Activated naive CD8-positive, alpha-beta T cell treated with anti-CD3 and anti-CD28 coated beads, Interleukin-2, amount 50 U/mL, for 16 hours (primary cell): Measurements from ENCODE around the gene HBB.

ENCODE experiments used
- DNase-seq: peaks from one replicate; pipeline ENCODE4 v3.0.0-alpha.2; 2020; ENCODE audit warnings: low read depth, low spot score

Gene HBB

GRCh38 chr11:5247472-5248192, 20.8 kb upstream of the HBB start:
- DNase-seq: no peak

DNA sequence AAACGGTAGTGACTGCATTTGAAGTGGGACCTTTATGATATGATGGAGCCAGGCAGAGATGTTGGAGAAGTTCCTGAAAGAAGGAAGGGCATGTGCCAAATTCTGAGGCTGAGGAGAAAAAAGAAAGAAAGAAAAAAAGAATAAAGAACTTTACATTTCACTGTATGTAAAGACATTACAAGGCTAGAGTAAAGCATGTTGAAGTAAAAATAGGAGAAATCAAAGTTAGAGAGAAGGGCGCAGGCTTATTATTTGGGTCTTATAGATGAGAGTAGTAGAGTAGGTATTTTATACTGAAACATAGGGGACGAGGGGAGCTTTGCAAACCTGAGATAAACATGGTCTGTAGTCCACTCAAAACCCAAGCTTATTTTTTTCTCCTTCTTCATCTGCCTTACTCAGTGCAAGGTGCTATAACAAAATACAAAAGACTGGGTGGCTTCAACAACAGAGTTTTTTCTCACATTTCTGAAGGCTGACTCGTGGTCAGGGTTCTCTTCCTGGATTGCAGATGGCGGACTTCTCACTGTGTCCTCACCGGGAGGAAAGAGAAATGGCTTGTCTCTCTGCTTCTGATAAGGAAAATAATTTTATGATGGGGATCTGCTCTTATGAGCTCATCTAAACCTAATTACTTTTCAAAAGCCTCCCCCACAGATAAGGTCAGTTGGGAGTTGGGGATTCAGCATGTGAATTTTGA, 20.1 kb upstream of the HBB start:
- no peak for DNase-seq

DNA sequence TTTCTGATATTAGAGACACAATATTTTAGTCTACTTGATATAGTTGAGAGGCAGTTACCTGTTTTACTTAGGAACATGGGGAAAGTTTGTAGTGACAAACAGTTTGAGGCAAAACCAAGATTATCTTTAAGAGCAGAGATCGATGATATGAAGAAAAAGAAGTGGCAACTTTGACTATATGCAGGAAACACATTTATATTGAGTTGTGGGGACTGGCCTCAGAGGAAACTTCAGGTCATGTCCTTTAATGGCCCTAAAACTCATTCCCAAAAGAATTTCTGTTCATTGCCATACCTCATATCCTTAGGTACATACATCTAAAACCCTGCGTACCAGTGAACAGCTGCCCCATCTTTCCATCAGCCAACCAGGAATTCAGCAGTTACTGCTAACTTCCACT, 18.3 kb upstream of the HBB start:
- no peak for DNase-seq

DNA sequence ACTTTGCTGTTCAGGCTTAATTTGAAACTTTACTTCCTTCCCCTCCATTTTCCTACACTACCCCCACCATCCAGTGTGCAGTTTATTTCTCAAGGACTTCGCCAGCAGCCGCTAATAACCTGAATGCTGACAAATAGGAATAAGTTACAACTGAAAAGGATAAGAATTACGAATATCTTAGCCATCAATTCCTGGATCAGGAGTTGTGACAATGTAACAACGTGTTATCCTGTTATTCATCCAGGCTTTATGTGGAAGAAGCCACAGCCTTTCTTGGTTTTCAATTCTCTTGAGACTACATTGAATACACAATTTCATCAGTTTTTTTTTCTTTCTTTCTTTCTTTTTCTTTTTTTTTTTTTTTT, 16.9 kb upstream of the HBB start:
- no peak for DNase-seq

DNA sequence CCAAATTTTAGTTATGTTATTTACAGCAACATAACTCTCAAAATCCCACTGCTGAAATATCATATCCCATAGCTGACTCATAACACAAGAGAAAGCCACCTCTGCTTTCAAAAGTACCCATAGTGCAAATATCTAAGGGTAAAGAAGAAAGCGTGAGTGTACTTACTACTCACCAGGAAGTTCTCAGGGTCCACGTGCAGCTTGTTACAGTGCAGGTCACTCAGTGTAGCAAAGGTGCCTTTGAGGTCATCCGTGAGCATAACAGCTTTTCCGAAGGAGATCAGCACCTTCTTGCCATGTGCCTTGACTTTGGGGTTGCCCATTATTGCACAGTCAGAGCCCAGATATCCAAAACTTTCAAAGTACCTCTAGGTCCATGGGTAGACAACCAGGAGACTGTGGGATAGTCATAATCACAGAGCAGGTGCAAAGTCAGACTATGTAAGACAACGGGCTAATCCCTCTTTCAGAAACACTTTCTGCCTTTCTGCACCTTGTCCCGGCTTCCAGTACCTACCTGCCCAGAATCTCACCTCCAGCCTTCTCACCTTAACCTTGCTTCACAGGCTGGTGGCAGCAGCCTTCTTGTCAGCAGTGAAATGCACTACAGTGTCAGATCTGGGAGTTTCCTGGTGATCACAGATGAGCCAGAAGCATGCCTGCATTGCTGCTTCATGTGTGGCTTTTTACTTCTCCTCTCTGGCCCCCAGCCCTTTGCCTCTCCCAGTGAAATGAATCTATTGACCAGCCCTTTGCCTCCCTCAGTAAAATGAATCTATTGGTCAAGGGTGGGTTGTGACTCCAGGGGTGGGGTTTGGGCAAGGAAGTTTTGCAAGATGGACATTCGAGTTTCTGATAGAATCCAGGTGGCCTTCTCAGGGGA, 16.3 kb upstream of the HBB start:
- no peak for DNase-seq

- no peak for DNase-seq
These were observed 15.3 kb upstream of the HBB start for GRCh38 chr11:5242208-5242607.

DNA sequence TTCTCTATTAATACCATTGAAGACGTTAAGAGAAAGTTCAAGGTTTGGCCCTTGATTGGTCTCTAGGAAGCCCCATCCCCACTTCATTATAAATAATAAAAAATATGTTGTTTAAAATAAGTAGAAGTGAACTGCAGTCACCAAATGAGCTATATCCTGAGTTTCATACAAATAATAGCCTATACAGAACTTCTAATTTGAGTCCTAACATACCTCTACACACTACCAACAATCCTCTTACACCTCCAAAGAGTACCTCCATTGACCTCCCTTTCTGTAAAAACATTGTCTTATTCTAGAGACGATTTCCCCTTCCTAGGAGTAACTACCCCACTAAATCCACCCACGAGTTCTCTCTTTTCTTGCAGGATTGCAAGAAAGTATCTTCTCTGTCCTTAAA, 14.6 kb upstream of the HBB start:
- DNase-seq: no peak

- DNase-seq: no peak
These were observed 13.6 kb upstream of the HBB start for GRCh38 chr11:5240458-5240857.

GRCh38 chr11:5240056-5240455, 13.2 kb upstream of the HBB start:
- no peak for DNase-seq

GRCh38 chr11:5239046-5239445, 12.2 kb upstream of the HBB start:
- no peak for DNase-seq

DNA sequence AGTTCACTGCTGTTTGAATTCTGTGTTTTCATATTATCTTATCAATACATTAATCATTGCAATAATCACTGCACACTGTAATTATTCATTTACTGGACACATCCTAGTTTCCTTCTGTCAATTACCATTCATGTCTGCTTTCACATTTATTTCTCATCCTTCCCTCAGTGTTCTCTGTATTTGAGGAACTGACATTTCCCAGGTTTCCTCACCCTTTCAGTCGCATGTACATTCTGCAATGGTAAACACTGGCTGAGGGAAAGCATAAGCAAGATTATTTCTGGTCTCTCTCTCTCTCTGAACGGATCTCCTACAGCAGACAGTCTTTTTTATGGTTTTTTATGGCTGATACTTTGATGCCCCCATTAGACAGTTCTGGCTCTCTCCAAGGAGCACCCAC, 11.6 kb upstream of the HBB start:
- no peak for DNase-seq

DNA sequence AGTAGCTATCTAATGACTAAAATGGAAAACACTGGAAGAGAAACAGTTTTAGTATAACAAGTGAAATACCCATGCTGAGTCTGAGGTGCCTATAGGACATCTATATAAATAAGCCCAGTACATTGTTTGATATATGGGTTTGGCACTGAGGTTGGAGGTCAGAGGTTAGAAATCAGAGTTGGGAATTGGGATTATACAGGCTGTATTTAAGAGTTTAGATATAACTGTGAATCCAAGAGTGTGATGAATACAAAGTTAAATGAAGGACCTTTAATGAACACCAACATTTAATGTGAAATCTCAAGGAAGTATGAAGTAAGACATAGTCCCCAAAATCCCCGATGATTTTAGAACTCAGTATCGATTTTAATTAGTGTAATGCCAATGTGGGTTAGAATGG, 10.5 kb upstream of the HBB start:
- DNase-seq: no peak

DNA sequence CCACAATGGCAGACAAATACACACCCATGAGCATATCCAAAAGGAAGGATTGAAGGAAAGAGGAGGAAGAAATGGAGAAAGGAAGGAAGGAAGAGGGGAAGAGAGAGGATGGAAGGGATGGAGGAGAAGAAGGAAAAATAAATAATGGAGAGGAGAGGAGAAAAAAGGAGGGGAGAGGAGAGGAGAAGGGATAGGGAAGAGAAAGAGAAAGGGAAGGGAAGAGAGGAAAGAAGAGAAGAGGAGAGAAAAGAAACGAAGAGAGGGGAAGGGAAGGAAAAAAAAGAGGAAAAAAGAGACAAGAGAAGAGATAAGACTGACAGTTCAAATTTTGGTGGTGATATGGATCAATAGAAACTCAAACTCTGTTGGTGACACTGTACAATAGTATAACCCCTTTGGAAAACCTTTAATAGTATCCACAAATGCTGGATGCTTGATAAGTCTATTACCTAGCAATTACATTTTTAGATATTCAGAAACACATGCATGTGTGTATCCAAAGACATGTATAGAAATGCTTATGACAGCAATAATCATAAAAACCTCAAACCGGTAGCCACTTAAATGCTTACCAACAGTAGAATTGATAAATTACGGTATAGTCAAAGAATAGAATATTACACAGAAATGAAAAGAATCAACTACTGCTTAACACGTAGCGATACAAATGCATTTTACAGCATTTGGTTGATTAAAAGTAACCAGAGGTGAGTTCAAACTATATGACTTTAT, 8.7 kb upstream of the HBB start:
- DNase-seq: no peak

DNA sequence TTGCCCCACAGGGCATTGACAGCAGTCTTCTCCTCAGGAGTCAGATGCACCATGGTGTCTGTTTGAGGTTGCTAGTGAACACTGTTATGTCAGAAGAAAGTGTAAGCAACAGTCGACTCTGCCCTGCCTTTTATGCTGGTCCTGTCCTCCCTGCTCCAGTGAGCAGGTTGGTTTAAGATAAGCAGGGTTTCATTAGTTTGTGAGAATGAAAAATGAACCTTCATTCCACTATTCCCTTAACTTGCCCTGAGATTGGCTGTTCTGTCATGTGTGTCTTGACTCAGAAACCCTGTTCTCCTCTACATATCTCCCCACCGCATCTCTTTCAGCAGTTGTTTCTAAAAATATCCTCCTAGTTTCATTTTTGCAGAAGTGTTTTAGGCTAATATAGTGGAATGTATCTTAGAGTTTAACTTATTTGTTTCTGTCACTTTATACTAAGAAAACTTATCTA, 7.5 kb upstream of the HBB start, which contains the start of gene HBD:
Gene HBD (minus strand): TSS at position 103 of the 454 bp plus-strand sequence. CDS start 50 bp downstream, at position 53.
- no peak for DNase-seq

DNA sequence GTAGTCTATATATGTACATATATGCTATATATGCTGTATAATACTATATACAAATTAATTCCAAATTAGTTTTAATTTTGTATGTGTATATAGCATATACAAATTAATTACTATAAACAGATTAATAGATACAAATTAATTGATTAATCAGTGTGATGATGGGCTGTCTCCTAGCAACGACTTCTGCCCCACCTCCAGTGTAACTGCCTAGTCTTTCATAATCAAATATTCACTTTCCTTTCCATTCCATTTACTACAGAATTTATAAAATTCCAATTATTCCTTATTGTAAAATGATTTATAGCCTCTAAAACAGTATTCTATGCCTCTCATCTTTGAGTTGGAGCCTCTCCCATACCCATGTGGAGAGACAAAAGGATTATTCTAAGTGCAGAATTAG, 6.4 kb upstream of the HBB start:
- no peak for DNase-seq

DNA sequence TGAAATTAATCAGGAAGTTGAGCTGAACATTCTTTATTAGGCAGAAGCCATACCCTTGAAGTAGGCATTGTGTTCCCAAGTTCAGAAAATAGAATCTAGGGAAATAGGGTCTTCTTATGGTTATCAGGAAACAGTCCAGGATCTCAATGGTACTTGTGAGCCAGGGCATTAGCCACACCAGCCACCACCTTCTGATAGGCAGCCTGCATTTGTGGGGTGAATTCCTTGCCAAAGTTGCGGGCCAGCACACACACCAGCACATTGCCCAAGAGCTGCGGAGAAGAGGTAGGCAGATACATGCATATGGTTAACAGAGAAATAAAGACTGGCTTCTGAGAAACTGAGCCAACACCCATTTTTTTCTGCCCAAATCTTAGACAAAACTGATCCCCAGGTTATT, 6.0 kb upstream of the HBB start:
- no peak for DNase-seq

- DNase-seq: no peak
These were observed 5.3 kb upstream of the HBB start for GRCh38 chr11:5232176-5232575.

DNA sequence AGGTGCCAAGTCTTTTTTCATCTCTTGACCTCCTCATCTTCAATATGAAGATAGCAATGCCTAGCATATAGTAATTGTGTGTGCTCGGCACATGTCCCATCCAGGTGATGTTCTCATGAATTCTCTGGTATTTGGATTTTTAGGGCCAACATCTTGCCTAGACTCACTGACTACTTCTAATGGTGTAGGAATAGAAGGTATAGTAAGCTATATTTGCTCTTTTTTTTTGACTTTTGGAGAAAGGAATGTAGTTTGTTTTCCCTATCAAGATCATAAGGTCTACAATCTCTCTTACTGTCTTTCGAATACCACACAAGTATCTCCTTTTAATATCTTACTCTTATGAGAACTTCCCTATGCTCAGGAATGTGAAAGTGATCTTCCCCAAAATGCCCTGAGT, 4.2 kb upstream of the HBB start:
- no peak for DNase-seq

GRCh38 chr11:5230266-5230665, 3.4 kb upstream of the HBB start:
- no peak for DNase-seq

- DNase-seq: no peak
These were observed 2.9 kb upstream of the HBB start for GRCh38 chr11:5229796-5230195.

DNA sequence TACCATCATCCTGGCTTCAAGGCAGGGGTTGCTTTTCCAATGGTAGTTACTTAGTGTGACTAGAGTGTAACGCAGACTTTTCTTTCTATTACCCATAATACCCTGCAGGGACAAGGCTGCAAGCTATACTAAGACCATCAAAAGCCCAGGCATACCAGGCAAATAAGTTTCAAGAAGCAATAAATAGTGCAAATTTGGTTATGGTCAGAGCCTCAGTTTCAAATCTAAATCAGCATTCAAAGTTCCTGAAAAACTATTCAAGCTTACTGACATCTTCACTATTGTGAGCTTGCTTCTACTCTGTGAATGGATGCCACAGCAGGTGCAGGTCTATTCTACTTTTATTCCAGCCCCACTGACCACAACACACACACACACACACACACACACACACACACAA, 2.5 kb upstream of the HBB start:
- DNase-seq: no peak

DNA sequence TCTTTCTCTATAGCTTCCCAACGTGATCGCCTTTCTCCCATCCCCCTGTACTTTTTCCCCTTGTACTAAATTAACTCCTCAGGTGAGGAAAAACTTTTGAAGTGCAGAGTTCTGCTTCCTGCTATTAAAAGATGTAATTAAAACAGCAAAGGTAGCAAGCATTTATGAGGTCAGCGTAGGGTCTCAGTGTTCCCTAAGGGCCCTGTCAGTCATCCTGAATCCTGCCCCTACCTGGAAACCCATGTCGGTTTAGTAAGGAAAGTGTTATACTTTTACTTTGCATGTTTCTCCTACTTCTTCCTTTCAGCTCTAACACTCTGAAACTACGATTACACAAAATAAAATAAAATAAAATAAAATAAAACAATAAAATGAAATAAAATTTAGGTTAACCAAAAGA, 1.3 kb upstream of the HBB start:
- no peak for DNase-seq
